Measurements from ENCODE around the gene CMBL.
A peak's percentile ranks its signal among the peaks of the same experiment; 100 is the strongest.

The CMBL gene

DNA sequence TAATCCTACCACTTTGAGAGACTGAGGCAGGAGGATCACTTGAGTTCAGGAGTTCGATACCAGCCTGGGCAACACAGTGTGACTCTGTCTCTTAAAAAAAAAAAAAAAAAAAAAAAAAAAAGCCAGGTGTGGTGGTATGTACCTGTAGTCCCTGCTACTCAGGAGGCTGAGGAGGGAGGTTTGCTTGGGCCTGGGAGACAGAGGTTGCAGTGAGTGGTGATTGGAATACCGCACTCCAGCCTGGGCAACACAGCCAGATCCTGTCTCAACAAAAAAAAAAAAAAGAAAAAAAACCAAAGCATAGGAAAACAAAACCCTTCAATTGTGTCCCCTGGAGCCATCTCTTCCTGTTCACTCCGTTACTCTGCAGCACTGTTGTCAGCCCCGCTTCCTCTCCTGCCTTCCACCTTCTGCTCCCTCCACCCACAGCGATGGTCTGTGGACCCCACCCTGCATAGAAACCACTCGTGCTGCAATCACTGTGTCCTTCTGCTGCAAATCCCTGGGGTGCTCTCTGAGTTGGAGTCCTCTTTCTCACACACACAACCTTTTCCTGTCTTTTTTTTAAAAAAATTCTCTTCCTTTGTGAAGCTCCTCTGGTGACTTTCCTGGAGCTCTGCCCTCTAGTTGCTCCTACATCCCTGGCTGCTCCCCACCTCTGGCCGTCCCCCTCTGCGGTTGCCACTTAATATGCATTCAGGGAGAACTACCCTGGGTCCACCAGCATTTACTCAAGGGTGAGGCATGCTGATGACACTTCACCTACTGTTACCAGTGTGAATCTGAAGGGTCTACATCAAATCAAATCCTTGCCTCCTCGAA, 35.4 kb downstream of the CMBL start:
- Histone ChIP-seq H3K4me3 (ENCODE audit: severe bottlenecking) (no peak overlapping the region), H3K36me3 (ENCODE audit: low read depth) (no peaks in the 10 kb centered on the region), H3K27me3 (ENCODE audit: insufficient read depth, poor library complexity, severe bottlenecking) (no peaks in the 10 kb centered on the region), H3K4me1 (ENCODE audit: insufficient read depth, poor library complexity, severe bottlenecking) (peaks cover 3% of the 10 kb centered on the region), H3K9me3 (ENCODE audit: severe bottlenecking) (no peaks in the 10 kb centered on the region), H3K27ac (ENCODE audit: poor library complexity, severe bottlenecking) (no peak overlapping the region)
- ATAC-seq (ENCODE audit: low read depth) (no peak), DNase-seq (ENCODE audit: low spot score) (peak; percentile 27)
- TF ChIP-seq, protein P1, sequence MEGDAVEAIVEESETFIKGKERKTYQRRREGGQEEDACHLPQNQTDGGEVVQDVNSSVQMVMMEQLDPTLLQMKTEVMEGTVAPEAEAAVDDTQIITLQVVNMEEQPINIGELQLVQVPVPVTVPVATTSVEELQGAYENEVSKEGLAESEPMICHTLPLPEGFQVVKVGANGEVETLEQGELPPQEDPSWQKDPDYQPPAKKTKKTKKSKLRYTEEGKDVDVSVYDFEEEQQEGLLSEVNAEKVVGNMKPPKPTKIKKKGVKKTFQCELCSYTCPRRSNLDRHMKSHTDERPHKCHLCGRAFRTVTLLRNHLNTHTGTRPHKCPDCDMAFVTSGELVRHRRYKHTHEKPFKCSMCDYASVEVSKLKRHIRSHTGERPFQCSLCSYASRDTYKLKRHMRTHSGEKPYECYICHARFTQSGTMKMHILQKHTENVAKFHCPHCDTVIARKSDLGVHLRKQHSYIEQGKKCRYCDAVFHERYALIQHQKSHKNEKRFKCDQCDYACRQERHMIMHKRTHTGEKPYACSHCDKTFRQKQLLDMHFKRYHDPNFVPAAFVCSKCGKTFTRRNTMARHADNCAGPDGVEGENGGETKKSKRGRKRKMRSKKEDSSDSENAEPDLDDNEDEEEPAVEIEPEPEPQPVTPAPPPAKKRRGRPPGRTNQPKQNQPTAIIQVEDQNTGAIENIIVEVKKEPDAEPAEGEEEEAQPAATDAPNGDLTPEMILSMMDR (IDR thresholded peaks at IDR 0.05; ENCODE audit: poor library complexity, severe bottlenecking), result no peak

GRCh38 chr5:10268100-10268499, 39.6 kb downstream of the CMBL start:
- peaks cover 28% of the 10 kb centered on the region for H3K36me3 ChIP-seq (ENCODE audit: low read depth)
- H3K4me3 ChIP-seq (ENCODE audit: severe bottlenecking), result no peak overlapping the region
- peak overlapping the region; percentile 38 for H3K27ac ChIP-seq (ENCODE audit: poor library complexity, severe bottlenecking)
- H3K27me3 ChIP-seq (ENCODE audit: insufficient read depth, poor library complexity, severe bottlenecking), result no peaks in the 10 kb centered on the region
- H3K4me1 ChIP-seq (ENCODE audit: insufficient read depth, poor library complexity, severe bottlenecking), result peaks cover 10% of the 10 kb centered on the region
- TF ChIP-seq, protein P1 (IDR thresholded peaks at IDR 0.05; ENCODE audit: poor library complexity, severe bottlenecking), result no peak
- ATAC-seq (ENCODE audit: low read depth) (no peak), DNase-seq (ENCODE audit: low spot score) (no peak)
- H3K9me3 ChIP-seq (ENCODE audit: severe bottlenecking), result no peaks in the 10 kb centered on the region

DNA sequence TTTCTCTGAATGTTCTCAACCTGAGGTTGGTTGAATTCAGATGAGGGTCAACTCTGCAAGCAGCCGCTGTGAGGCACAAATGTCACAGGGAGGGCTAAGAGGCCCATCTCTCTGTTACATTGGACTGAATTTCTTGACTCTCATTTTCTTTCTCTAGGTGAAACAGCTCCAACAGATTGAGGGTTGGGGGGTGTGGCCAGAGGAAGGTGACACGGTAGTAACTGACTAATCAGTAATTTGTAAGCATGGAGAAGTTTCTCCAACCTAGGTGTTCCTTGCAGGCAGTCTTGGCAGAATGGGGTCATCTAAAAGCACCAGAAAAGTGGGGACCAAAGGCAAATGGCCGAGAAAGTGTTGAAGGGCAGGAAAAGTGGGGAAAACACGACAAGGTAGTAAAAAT, 40.9 kb downstream of the CMBL start:
- peaks cover 41% of the 10 kb centered on the region for H3K36me3 ChIP-seq (ENCODE audit: low read depth)
- DNase-seq (ENCODE audit: low spot score) (no peak), ATAC-seq (ENCODE audit: low read depth) (peak; percentile 14; the same call in 1 of the 3 replicates)
- TF ChIP-seq, protein P1 (IDR thresholded peaks at IDR 0.05; ENCODE audit: poor library complexity, severe bottlenecking), result no peak
- H3K4me3 ChIP-seq (ENCODE audit: severe bottlenecking), result no peak overlapping the region
- H3K27me3 ChIP-seq (ENCODE audit: insufficient read depth, poor library complexity, severe bottlenecking), result no peaks in the 10 kb centered on the region
- H3K27ac ChIP-seq (ENCODE audit: poor library complexity, severe bottlenecking), result peak overlapping the region; percentile 38
- H3K9me3 ChIP-seq (ENCODE audit: severe bottlenecking), result no peaks in the 10 kb centered on the region
- peaks cover 10% of the 10 kb centered on the region for H3K4me1 ChIP-seq (ENCODE audit: insufficient read depth, poor library complexity, severe bottlenecking)

- DNase-seq (ENCODE audit: low spot score) (no peak), ATAC-seq (ENCODE audit: low read depth) (no peak)
- Histone ChIP-seq H3K27ac (ENCODE audit: poor library complexity, severe bottlenecking) (peak overlapping the region; percentile 38), H3K4me1 (ENCODE audit: insufficient read depth, poor library complexity, severe bottlenecking) (peaks cover 10% of the 10 kb centered on the region), H3K4me3 (ENCODE audit: severe bottlenecking) (no peak overlapping the region), H3K27me3 (ENCODE audit: insufficient read depth, poor library complexity, severe bottlenecking) (no peaks in the 10 kb centered on the region), H3K9me3 (ENCODE audit: severe bottlenecking) (no peaks in the 10 kb centered on the region), H3K36me3 (ENCODE audit: low read depth) (peaks cover 48% of the 10 kb centered on the region)
- TF ChIP-seq, protein P1 (IDR thresholded peaks at IDR 0.05; ENCODE audit: poor library complexity, severe bottlenecking), result no peak
Observed at GRCh38 chr5:10266137-10266536, 41.6 kb downstream of the CMBL start.
